ENCODE measurements around the gene IGFALS.
A peak's percentile ranks its signal among the peaks of the same experiment; 100 is the strongest.

The IGFALS gene

GRCh38 chr16:1779741-1780676 is 13.5 kb downstream of the IGFALS start:
- DNase-seq, result peak in 13 of 42 donors; percentile 33 to 57 (median 49)
- intact Hi-C loops (cut with DNase I), result no loop called here

- DNase-seq, result no peak
These were observed 14.2 kb downstream of the IGFALS start for GRCh38 chr16:1779234-1779701.

GRCh38 chr16:1778200-1779179 is 15.0 kb downstream of the IGFALS start:
- intact Hi-C loops (cut with DNase I), result no loop called here
- DNase-seq, result no peak

More at GRCh38 chr16:1779234-1779701, 14.2 kb downstream of the IGFALS start:
- intact Hi-C loops (cut with DNase I), result no loop called here

- intact Hi-C loops (cut with DNase I), result no loop called here
- DNase-seq, result no peak
These were observed 15.9 kb downstream of the IGFALS start for GRCh38 chr16:1777375-1778199.

GRCh38 chr16:1776991-1777374 is 16.5 kb downstream of the IGFALS start:
- intact Hi-C loops (cut with DNase I), result no loop called here
- no peak for DNase-seq

- intact Hi-C loops (cut with DNase I), result no loop called here
- no peak for DNase-seq
These were observed 16.9 kb downstream of the IGFALS start for GRCh38 chr16:1776672-1776955.

GRCh38 chr16:1775846-1776671 is 17.4 kb downstream of the IGFALS start:
- DNase-seq, result no peak
- intact Hi-C loops (cut with DNase I), result no loop called here

GRCh38 chr16:1775006-1775845 is 18.3 kb downstream of the IGFALS start:
- intact Hi-C loops (cut with DNase I), result no loop called here
- DNase-seq, result no peak

- intact Hi-C loops (cut with DNase I), result no loop called here
- DNase-seq, result no peak
These were observed 19.1 kb downstream of the IGFALS start for GRCh38 chr16:1774448-1774780.

GRCh38 chr16:1773703-1774447 is 19.6 kb downstream of the IGFALS start:
- DNase-seq, result peak in 17 of 42 donors; percentile 15 to 63 (median 37)
- intact Hi-C loops (cut with DNase I), result no loop called here

GRCh38 chr16:1772908-1773702 is 20.4 kb downstream of the IGFALS start, which contains the start of gene MRPS34:
Gene MRPS34 (minus strand): TSS chr16:1773134. CDS start chr16:1773119, 15 bp downstream.
- intact Hi-C loops (cut with DNase I), result no loop called here
- DNase-seq, result peak in 41 of 42 donors; percentile 56 to 92 (median 84)

- peak in 27 of 42 donors; percentile 19 to 68 (median 52) for DNase-seq
- intact Hi-C loops (cut with DNase I), result no loop called here
These were observed 21.1 kb downstream of the IGFALS start, which contains the start of gene EME2 for GRCh38 chr16:1772362-1772907. Gene EME2 (plus strand): TSS chr16:1772810. CDS start chr16:1773228, 418 bp downstream.

GRCh38 chr16:1771864-1772361 is 21.6 kb downstream of the IGFALS start:
- DNase-seq, result no peak
- intact Hi-C loops (cut with DNase I), result no loop called here

GRCh38 chr16:1771188-1771863 is 22.2 kb downstream of the IGFALS start, which contains the start of gene NME3:
Gene NME3 (minus strand): TSS chr16:1771543. CDS start chr16:1771534, 9 bp downstream.
- intact Hi-C loops (cut with DNase I), result no loop called here
- peak; percentile 65 to 92 (median 84) for DNase-seq
